GM12873 (cell line): Measurements from ENCODE around the gene CXCR3.

Experiments
- TF ChIP-seq, protein P1 (sequence below): IDR thresholded peaks from 2 replicates; pipeline ENCODE4 v1.5.1; 2012; ENCODE audit warnings: low read depth, mild to moderate bottlenecking, moderate library complexity, low read length, control low read depth; ENCODE audit not compliant: insufficient read depth; ENCODE audit errors: missing control alignments

CXCR3 gene

DNA sequence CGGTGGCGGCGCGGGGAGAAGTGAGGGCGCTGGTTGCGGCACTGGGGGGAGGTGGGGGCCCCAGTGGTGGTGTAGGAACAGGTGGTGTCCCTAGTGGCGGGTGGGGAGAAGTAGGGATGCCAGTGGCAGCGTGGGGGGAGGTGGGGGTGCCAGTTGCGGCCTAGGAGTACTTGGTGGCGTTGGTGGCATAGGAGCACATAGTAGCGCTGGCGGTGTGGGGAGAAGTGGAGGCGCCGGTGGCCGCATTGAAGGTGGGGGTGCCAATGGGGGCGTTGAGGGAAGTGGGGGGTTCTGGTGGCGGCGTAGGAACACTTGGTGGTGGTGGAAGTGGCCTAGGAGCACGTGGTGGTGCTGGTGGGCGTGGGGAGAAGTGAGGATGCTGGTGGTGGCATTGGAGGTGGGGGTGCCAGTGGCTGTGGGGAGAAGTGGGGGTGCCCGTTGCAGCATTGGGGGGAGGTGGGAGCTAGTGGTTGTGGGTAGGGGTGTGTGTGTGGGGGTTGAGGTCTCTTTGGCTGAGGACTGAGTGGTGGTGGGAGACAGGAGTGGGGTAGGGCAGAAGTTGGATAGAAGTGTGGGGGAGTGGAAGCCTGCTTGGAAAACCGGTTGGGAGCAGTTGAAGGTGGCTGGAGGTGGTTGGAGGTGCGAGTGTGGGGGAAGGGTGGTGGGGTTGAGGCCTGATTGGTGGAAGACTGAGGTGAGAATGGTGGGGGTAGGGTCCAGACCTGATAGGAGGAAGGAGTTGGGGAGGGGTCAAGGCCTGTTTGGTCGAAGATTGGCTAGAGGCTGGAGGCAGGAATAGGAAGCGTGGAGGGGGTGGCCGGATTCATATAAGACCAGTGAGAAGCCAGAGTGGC, 38.9 kb downstream of the CXCR3 start:
- TF ChIP-seq, protein P1, sequence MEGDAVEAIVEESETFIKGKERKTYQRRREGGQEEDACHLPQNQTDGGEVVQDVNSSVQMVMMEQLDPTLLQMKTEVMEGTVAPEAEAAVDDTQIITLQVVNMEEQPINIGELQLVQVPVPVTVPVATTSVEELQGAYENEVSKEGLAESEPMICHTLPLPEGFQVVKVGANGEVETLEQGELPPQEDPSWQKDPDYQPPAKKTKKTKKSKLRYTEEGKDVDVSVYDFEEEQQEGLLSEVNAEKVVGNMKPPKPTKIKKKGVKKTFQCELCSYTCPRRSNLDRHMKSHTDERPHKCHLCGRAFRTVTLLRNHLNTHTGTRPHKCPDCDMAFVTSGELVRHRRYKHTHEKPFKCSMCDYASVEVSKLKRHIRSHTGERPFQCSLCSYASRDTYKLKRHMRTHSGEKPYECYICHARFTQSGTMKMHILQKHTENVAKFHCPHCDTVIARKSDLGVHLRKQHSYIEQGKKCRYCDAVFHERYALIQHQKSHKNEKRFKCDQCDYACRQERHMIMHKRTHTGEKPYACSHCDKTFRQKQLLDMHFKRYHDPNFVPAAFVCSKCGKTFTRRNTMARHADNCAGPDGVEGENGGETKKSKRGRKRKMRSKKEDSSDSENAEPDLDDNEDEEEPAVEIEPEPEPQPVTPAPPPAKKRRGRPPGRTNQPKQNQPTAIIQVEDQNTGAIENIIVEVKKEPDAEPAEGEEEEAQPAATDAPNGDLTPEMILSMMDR = no peak

DNA sequence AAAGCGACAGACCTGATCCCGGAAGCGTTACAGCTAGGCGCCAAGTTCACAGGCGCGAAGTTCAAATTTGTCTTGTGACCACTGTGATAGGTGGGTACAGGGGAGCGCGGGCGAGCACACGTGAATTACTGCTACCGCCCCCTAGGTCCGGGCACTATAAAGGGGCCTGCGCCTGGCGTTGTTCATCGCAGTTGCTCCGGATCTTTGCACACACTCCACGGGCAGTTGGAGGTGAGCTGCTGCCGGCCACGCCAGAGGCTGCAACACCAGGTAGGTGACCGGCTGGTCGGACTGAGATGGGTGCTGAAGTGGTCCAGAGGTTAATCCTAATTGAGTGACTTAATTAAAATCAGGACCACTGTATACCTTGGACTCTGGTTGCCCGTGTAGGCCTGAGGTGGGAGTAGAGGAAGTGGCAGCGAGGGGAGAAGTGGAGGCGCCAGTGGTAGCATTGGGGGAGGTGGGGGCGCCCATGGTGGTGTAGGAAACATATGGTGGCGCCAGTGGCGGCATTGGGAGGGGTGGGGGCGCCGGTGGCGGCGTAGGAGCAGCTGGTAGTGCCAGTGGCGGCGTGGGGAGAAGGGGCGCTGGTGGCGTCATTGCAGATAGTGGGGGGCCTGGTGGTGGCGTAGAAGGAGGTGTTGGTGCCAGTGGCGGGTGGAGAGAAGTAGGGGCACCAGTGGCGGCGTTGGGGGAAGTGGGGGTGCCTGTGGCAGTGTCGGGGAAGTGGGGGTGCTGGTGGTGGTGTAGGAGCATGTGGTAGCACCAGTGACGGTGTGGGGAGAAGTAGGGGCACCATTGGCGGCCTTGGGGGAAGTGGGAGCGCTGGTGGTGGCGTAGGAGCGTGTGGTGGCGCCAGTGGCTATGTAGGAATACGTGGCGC, 39.8 kb downstream of the CXCR3 start, which contains the start of gene GCNA:
TSS of gene GCNA (plus strand) at position 185 of the 883 bp plus-strand sequence. CDS start 2,385 bp downstream, outside the sequence.
- TF ChIP-seq, protein P1 = no peak

DNA sequence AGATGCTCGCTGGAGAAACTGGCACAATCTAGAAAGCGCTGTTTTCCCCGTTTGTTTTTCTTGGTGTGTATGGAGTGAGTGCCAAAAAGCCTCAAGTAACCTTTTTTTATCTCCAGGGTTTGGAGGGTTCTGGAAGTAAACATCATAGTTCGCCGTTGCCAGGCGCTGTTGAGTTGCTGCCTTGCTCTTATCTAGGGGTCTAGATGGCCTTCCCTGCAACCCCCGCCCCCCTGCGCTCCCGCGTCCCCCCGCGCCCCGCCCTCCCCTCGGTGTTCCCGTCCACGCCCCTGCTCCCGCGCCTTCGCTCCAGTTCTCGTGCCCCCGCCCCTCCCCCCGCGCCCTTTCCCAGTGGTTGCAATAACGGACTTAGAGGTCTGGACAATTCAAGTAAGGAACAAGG, 40.6 kb downstream of the CXCR3 start:
- TF ChIP-seq, protein P1 = no peak

DNA sequence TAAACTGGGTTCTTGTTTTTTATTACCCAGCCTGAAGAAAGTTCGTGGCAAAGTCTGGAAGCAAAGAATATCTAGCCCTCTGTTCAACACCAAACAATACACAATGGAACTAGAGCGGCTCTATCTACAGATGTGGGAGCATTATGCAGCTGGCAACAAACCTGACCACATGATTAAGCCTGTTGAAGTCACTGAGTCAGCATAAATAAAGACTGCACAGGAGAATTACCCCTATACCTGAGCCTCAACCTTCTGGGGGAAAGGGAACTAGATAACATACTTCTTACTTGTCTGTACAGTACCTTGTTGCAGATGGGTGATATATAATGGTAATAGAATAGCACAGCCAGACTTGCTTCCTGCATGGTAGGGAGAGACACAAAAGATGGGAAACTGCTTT, 44.7 kb downstream of the CXCR3 start:
- TF ChIP-seq, protein P1 = no peak
